Measurements from ENCODE around the gene TMEM217.

TMEM217 gene

DNA sequence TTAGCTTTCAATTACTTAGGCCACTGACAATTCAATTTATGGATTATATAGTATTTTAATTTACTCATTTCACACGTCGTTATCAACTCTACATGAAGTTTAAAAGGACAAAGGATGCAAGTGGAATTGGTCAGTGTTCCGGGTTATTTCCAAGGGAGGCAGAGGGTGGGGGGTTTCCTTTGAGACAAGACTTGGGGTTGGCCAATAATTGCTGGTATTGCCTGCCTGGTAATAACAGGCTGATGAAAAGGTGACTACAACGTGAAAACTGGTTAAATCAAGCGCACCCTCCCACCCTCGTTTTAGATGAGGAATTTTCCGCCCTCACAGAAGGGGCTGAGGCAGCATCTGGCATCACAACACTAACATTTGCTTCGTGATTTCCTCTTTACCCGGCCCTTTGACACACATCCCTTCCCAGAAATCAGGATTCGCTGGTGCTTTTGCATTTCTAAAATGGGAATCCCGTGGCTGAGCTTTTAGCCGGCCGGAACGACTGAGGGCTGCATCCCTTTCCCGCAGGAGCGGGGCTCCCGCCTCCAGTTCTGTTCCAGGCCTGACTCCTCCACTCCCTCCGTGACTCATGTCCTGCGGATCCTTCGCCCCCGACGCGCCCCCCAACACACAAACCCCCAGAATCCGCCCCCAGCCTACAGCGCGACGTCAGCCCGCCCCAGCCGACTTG lies 89.0 kb downstream of the TMEM217 start:
- peak; percentile 70 for DNase-seq (ENCODE audit: low read depth)

- DNase-seq (ENCODE audit: low read depth), result no peak
These were observed 89.7 kb downstream of the TMEM217 start for GRCh38 chr6:37168163-37168758.

- no peak for DNase-seq (ENCODE audit: low read depth)
These were observed 95.2 kb downstream of the TMEM217 start for GRCh38 chr6:37162740-37163139.
